WTC11 (cell line): ENCODE measurements around the gene ST3GAL5. TPM values are rescaled to one million over a fixed set of nuclear protein-coding genes. Genes with fewer than 3 reads are reported as not detected.

ENCODE experiments used
- ATAC-seq: fragments of 200-7000 bp; cut with Tn5 transposase; 2 replicates; pipeline ENCODE4 v1.10.0; 2021; ENCODE audit warnings: mild to moderate bottlenecking, moderate library complexity
- CTCF ChIA-PET: fragments of 300-600 bp; sonication (Branson Sonifier 250); formaldehyde crosslinking; loops from one replicate; lab custom pipeline; 2021; ENCODE audit warnings: antibody characterized with exemption; lab: Charles Lee
- POLR2A ChIA-PET: fragments of 350-600 bp; sonication (Branson Sonifier 250); formaldehyde crosslinking; loops from one replicate; lab custom pipeline; 2021; ENCODE audit warnings: antibody characterized with exemption; lab: Charles Lee
- DNase-seq: peaks from one replicate; pipeline ENCODE4 v3.0.0; 2021; ENCODE audit warnings: low spot score
- H3K27ac Mint-ChIP-seq: 2 replicates; pipeline ENCODE4 v1.8.0; 2021; ENCODE audit warnings: mixed read lengths
- H3K27me3 Mint-ChIP-seq: 2 replicates; pipeline ENCODE4 v1.8.0; 2021; ENCODE audit warnings: low read depth, mild to moderate bottlenecking, moderate library complexity, mixed read lengths
- H3K36me3 Mint-ChIP-seq: 2 replicates; pipeline ENCODE4 v1.8.0; 2021; ENCODE audit warnings: mixed read lengths
- H3K4me1 Mint-ChIP-seq: 2 replicates; pipeline ENCODE4 v1.8.0; 2022; ENCODE audit warnings: mixed read lengths
- H3K4me3 Mint-ChIP-seq: 2 replicates; pipeline ENCODE4 v1.8.0; 2021; ENCODE audit warnings: mild to moderate bottlenecking, moderate library complexity, mixed read lengths
- H3K9me3 Mint-ChIP-seq: 2 replicates; pipeline ENCODE4 v1.8.0; 2021; ENCODE audit warnings: mixed read lengths
- CBFB ChIP-seq: sonication (generic); formaldehyde crosslinking; IDR thresholded peaks from 2 replicates; pipeline ENCODE4 v1.8.1; 2022; ENCODE audit warnings: mild to moderate bottlenecking, low read depth, missing genetic modification reagents
- CREM ChIP-seq: sonication (generic); formaldehyde crosslinking; IDR thresholded peaks from 2 replicates; pipeline ENCODE4 v1.8.1; 2022; ENCODE audit warnings: mild to moderate bottlenecking, missing genetic modification reagents, moderate library complexity
- FOXP1 ChIP-seq: sonication (generic); formaldehyde crosslinking; IDR thresholded peaks from 2 replicates; pipeline ENCODE4 v1.8.0; 2022; ENCODE audit warnings: missing genetic modification reagents, mild to moderate bottlenecking, moderate library complexity, borderline replicate concordance
- HMGA2 ChIP-seq: fragments of 250-450 bp; sonication (Bioruptor Pico); IDR thresholded peaks from 2 replicates; pipeline ENCODE4 v1.4.0; 2021; ENCODE audit warnings: mild to moderate bottlenecking, moderate library complexity
- JAZF1 ChIP-seq: fragments of 250-450 bp; sonication (Bioruptor Pico); IDR thresholded peaks from 2 replicates; pipeline ENCODE4 v1.9.0; 2021; ENCODE audit warnings: moderate library complexity, mild to moderate bottlenecking, inconsistent platforms
- OVOL2 ChIP-seq: fragments of 250-450 bp; sonication (Bioruptor Pico); IDR thresholded peaks from 2 replicates; pipeline ENCODE4 v1.9.0; 2021; ENCODE audit warnings: mild to moderate bottlenecking, borderline replicate concordance
- STAT6 ChIP-seq: sonication (generic); formaldehyde crosslinking; conservative IDR thresholded peaks from 2 replicates; pipeline ENCODE4 v1.8.1; 2023; ENCODE audit warnings: mild to moderate bottlenecking, low read depth, missing genetic modification reagents, moderate library complexity
- ZNF138 ChIP-seq: sonication (generic); formaldehyde crosslinking; conservative IDR thresholded peaks from 2 replicates; pipeline ENCODE4 v1.8.1; 2022; ENCODE audit warnings: mild to moderate bottlenecking, moderate library complexity, missing genetic modification reagents
- ZNF671 ChIP-seq: fragments of 250-450 bp; sonication (Bioruptor Pico); IDR thresholded peaks from 2 replicates; pipeline ENCODE4 v1.8.0; 2021; ENCODE audit warnings: mild to moderate bottlenecking
- ZSCAN18 ChIP-seq: fragments of 250-450 bp; sonication (Bioruptor Pico); IDR thresholded peaks from 2 replicates; pipeline ENCODE4 v2.1.2; 2022; ENCODE audit warnings: mild to moderate bottlenecking, moderate library complexity
- total RNA-seq: library from RNA; stranded (reverse); gene quantifications from 3 replicates; pipeline ENCODE4 v1.2.3, GENCODE V29; 2021
- TF ChIP-seq, protein P1 (sequence below): sonication (generic); formaldehyde crosslinking; IDR thresholded peaks from 2 replicates; pipeline ENCODE4 v1.8.1; 2023; ENCODE audit warnings: mild to moderate bottlenecking, missing genetic modification reagents
- TF ChIP-seq, protein P2 (sequence below): sonication (generic); formaldehyde crosslinking; IDR thresholded peaks from 2 replicates; pipeline ENCODE4 v1.8.0; 2022; ENCODE audit warnings: mild to moderate bottlenecking, missing genetic modification reagents
- TF ChIP-seq, protein P3 (sequence below): fragments of 200-600 bp; IDR thresholded peaks from 2 replicates; pipeline ENCODE4 v1.8.0; 2022; ENCODE audit warnings: antibody characterized with exemption
- TF ChIP-seq, protein P4 (sequence below): sonication (generic); formaldehyde crosslinking; IDR thresholded peaks from 2 replicates; pipeline ENCODE4 v1.8.0; 2022; ENCODE audit warnings: missing genetic modification reagents
- TF ChIP-seq, protein P5 (sequence below): sonication (generic); formaldehyde crosslinking; IDR thresholded peaks from 2 replicates; pipeline ENCODE4 v1.8.0; 2022; ENCODE audit warnings: mild to moderate bottlenecking, missing genetic modification reagents
- TF ChIP-seq, protein P6 (sequence below): sonication (generic); formaldehyde crosslinking; IDR thresholded peaks from 2 replicates; pipeline ENCODE4 v1.8.1; 2022; ENCODE audit warnings: low read depth, missing genetic modification reagents, borderline replicate concordance
- TF ChIP-seq, protein P7 (sequence below): sonication (generic); formaldehyde crosslinking; IDR thresholded peaks from 2 replicates; pipeline ENCODE4 v1.8.1; 2022; ENCODE audit warnings: low read depth, mild to moderate bottlenecking, moderate library complexity, missing genetic modification reagents, borderline replicate concordance

ST3GAL5 gene
- total RNA-seq, 1 experiment from 2014 or later, result 5.9 TPM

GRCh38 chr2:85858841-85859240 lies 29.9 kb downstream of the ST3GAL5 start:
- Mint-ChIP-seq H3K4me3 (no peak overlapping the region), H3K27ac (no peak overlapping the region), H3K9me3 (no peaks in the 10 kb centered on the region), H3K36me3 (no peaks in the 10 kb centered on the region), H3K4me1 (0 out of 2 replicates have a peak, but pooled peaks cover 3% of the 10 kb centered on the region), H3K27me3 (no peaks in the 10 kb centered on the region)
- CTCF ChIA-PET, result interaction anchor here (1.0 to 1.8 kb wide), 2 partner anchors 14 to 31 kb away, joined by 3 to 6 read pairs; no protein-coding TSS in a partner anchor
- DNase-seq (no peak), ATAC-seq (no peak)
- TF ChIP-seq, protein P1, sequence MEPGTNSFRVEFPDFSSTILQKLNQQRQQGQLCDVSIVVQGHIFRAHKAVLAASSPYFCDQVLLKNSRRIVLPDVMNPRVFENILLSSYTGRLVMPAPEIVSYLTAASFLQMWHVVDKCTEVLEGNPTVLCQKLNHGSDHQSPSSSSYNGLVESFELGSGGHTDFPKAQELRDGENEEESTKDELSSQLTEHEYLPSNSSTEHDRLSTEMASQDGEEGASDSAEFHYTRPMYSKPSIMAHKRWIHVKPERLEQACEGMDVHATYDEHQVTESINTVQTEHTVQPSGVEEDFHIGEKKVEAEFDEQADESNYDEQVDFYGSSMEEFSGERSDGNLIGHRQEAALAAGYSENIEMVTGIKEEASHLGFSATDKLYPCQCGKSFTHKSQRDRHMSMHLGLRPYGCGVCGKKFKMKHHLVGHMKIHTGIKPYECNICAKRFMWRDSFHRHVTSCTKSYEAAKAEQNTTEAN (CRISPR knock-in tag), result no peak
- TF ChIP-seq ZSCAN18 (CRISPR knock-in tag) (no peak), CBFB (no peak)
- POLR2A ChIA-PET, result no interaction called here

GRCh38 chr2:85854897-85855296 lies 33.9 kb downstream of the ST3GAL5 start:
- POLR2A ChIA-PET, result no interaction called here
- Mint-ChIP-seq H3K36me3 (no peaks in the 10 kb centered on the region), H3K4me1 (no peaks in the 10 kb centered on the region), H3K9me3 (no peaks in the 10 kb centered on the region), H3K4me3 (no peak overlapping the region), H3K27ac (no peak overlapping the region; the same call in 1 of the 2 replicates), H3K27me3 (no peaks in the 10 kb centered on the region)
- ATAC-seq (no peak), DNase-seq (no peak)
- CTCF ChIA-PET, result interaction anchor here (1.3 to 3.4 kb wide), 2 partner anchors 27 to 38 kb away, joined by 3 to 9 read pairs; no protein-coding TSS in a partner anchor
- TF ChIP-seq, protein P2, sequence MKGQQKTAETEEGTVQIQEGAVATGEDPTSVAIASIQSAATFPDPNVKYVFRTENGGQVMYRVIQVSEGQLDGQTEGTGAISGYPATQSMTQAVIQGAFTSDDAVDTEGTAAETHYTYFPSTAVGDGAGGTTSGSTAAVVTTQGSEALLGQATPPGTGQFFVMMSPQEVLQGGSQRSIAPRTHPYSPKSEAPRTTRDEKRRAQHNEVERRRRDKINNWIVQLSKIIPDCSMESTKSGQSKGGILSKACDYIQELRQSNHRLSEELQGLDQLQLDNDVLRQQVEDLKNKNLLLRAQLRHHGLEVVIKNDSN (CRISPR knock-in tag), result no peak
- TF ChIP-seq, protein P3, sequence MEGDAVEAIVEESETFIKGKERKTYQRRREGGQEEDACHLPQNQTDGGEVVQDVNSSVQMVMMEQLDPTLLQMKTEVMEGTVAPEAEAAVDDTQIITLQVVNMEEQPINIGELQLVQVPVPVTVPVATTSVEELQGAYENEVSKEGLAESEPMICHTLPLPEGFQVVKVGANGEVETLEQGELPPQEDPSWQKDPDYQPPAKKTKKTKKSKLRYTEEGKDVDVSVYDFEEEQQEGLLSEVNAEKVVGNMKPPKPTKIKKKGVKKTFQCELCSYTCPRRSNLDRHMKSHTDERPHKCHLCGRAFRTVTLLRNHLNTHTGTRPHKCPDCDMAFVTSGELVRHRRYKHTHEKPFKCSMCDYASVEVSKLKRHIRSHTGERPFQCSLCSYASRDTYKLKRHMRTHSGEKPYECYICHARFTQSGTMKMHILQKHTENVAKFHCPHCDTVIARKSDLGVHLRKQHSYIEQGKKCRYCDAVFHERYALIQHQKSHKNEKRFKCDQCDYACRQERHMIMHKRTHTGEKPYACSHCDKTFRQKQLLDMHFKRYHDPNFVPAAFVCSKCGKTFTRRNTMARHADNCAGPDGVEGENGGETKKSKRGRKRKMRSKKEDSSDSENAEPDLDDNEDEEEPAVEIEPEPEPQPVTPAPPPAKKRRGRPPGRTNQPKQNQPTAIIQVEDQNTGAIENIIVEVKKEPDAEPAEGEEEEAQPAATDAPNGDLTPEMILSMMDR, result no peak
- TF ChIP-seq OVOL2 (CRISPR knock-in tag), result no peak
- TF ChIP-seq, protein P4, sequence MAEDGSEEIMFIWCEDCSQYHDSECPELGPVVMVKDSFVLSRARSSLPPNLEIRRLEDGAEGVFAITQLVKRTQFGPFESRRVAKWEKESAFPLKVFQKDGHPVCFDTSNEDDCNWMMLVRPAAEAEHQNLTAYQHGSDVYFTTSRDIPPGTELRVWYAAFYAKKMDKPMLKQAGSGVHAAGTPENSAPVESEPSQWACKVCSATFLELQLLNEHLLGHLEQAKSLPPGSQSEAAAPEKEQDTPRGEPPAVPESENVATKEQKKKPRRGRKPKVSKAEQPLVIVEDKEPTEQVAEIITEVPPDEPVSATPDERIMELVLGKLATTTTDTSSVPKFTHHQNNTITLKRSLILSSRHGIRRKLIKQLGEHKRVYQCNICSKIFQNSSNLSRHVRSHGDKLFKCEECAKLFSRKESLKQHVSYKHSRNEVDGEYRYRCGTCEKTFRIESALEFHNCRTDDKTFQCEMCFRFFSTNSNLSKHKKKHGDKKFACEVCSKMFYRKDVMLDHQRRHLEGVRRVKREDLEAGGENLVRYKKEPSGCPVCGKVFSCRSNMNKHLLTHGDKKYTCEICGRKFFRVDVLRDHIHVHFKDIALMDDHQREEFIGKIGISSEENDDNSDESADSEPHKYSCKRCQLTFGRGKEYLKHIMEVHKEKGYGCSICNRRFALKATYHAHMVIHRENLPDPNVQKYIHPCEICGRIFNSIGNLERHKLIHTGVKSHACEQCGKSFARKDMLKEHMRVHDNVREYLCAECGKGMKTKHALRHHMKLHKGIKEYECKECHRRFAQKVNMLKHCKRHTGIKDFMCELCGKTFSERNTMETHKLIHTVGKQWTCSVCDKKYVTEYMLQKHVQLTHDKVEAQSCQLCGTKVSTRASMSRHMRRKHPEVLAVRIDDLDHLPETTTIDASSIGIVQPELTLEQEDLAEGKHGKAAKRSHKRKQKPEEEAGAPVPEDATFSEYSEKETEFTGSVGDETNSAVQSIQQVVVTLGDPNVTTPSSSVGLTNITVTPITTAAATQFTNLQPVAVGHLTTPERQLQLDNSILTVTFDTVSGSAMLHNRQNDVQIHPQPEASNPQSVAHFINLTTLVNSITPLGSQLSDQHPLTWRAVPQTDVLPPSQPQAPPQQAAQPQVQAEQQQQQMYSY (CRISPR knock-in tag), result no peak
- TF ChIP-seq, protein P5, sequence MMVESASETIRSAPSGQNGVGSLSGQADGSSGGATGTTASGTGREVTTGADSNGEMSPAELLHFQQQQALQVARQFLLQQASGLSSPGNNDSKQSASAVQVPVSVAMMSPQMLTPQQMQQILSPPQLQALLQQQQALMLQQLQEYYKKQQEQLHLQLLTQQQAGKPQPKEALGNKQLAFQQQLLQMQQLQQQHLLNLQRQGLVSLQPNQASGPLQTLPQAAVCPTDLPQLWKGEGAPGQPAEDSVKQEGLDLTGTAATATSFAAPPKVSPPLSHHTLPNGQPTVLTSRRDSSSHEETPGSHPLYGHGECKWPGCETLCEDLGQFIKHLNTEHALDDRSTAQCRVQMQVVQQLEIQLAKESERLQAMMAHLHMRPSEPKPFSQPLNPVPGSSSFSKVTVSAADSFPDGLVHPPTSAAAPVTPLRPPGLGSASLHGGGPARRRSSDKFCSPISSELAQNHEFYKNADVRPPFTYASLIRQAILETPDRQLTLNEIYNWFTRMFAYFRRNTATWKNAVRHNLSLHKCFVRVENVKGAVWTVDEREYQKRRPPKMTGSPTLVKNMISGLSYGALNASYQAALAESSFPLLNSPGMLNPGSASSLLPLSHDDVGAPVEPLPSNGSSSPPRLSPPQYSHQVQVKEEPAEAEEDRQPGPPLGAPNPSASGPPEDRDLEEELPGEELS (CRISPR knock-in tag), result no peak
- no peak for TF ChIP-seq HMGA2 (CRISPR knock-in tag)
- TF ChIP-seq STAT6 (CRISPR knock-in tag), result no peak
- TF ChIP-seq JAZF1, result no peak
- no peak for TF ChIP-seq ZNF138 (CRISPR knock-in tag)
- TF ChIP-seq, protein P6, sequence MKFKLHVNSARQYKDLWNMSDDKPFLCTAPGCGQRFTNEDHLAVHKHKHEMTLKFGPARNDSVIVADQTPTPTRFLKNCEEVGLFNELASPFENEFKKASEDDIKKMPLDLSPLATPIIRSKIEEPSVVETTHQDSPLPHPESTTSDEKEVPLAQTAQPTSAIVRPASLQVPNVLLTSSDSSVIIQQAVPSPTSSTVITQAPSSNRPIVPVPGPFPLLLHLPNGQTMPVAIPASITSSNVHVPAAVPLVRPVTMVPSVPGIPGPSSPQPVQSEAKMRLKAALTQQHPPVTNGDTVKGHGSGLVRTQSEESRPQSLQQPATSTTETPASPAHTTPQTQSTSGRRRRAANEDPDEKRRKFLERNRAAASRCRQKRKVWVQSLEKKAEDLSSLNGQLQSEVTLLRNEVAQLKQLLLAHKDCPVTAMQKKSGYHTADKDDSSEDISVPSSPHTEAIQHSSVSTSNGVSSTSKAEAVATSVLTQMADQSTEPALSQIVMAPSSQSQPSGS, result no peak
- no peak for TF ChIP-seq ZNF671
- no peak for TF ChIP-seq CREM
- TF ChIP-seq, protein P7, sequence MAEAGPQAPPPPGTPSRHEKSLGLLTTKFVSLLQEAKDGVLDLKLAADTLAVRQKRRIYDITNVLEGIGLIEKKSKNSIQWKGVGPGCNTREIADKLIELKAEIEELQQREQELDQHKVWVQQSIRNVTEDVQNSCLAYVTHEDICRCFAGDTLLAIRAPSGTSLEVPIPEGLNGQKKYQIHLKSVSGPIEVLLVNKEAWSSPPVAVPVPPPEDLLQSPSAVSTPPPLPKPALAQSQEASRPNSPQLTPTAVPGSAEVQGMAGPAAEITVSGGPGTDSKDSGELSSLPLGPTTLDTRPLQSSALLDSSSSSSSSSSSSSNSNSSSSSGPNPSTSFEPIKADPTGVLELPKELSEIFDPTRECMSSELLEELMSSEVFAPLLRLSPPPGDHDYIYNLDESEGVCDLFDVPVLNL (CRISPR knock-in tag), result no peak
- no peak for TF ChIP-seq FOXP1
